ENCODE results near the gene SFMBT1. TPM values are rescaled to one million over a fixed set of nuclear protein-coding genes. Genes with fewer than 3 reads are reported as not detected.

Gene SFMBT1
- total and polyA plus RNA-seq, 4 donors: 4.4 to 17.8 (median 10.4) TPM

DNA sequence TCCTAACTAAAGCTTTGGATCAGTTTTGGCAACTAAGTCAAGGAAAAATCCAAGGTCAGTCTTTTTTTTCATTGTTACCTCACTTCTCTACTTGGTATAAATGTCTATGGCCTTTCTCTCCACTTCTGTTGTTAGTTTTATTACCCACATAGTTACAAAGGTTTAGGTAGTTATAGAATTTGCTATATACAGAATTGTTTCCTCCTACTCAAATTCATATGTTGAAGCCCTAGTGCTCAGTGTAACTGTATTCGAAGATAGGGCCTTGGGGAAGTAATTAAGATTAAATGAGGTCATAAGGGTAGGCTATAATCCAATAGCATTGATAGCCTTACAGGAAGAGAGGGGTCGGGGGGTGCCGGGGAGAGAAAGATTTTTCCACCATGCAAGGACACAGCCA is 128.8 kb downstream of the SFMBT1 start:
- DNase-seq (ENCODE audit: low spot score): no peak
- H3K4me3 ChIP-seq (ENCODE audit: low read depth in 1 of 3, low read length in 3 of 3): no peak overlapping the region
- WGBS: 73% methylated on average over 3 of the region's 3 CpGs
- H3K27me3 ChIP-seq (ENCODE audit: control insufficient read depth in 4 of 4, insufficient read depth in 4 of 4, low read length in 3 of 4): no peaks in the 10 kb centered on the region
- no peak overlapping the region for H3K27ac ChIP-seq (ENCODE audit: low read depth in 1 of 2, low read length in 2 of 2)
- TF ChIP-seq HNF4G (IDR thresholded peaks at IDR 0.05) (no peak), FOXA1 (IDR thresholded peaks at IDR 0.05) (no peak), RAD21 (IDR thresholded peaks at IDR 0.05) (no peak), GABPA (IDR thresholded peaks at IDR 0.05 in 1 of 2, conservative IDR thresholded peaks at IDR 0.05 in 1 of 2) (no peak), RXRA (IDR thresholded peaks at IDR 0.05) (no peak), NR2F2 (IDR thresholded peaks at IDR 0.05) (no peak), EGR1 (IDR thresholded peaks at IDR 0.05; ENCODE audit: low read depth in 2 of 2) (no peak), FOXA2 (IDR thresholded peaks at IDR 0.05) (no peak)
- TF ChIP-seq, protein P1, sequence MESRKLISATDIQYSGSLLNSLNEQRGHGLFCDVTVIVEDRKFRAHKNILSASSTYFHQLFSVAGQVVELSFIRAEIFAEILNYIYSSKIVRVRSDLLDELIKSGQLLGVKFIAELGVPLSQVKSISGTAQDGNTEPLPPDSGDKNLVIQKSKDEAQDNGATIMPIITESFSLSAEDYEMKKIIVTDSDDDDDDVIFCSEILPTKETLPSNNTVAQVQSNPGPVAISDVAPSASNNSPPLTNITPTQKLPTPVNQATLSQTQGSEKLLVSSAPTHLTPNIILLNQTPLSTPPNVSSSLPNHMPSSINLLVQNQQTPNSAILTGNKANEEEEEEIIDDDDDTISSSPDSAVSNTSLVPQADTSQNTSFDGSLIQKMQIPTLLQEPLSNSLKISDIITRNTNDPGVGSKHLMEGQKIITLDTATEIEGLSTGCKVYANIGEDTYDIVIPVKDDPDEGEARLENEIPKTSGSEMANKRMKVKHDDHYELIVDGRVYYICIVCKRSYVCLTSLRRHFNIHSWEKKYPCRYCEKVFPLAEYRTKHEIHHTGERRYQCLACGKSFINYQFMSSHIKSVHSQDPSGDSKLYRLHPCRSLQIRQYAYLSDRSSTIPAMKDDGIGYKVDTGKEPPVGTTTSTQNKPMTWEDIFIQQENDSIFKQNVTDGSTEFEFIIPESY (IDR thresholded peaks at IDR 0.05): no peak
- TF ChIP-seq, protein P2, sequence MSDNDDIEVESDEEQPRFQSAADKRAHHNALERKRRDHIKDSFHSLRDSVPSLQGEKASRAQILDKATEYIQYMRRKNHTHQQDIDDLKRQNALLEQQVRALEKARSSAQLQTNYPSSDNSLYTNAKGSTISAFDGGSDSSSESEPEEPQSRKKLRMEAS (IDR thresholded peaks at IDR 0.05): no peak
- TF ChIP-seq, protein P3, sequence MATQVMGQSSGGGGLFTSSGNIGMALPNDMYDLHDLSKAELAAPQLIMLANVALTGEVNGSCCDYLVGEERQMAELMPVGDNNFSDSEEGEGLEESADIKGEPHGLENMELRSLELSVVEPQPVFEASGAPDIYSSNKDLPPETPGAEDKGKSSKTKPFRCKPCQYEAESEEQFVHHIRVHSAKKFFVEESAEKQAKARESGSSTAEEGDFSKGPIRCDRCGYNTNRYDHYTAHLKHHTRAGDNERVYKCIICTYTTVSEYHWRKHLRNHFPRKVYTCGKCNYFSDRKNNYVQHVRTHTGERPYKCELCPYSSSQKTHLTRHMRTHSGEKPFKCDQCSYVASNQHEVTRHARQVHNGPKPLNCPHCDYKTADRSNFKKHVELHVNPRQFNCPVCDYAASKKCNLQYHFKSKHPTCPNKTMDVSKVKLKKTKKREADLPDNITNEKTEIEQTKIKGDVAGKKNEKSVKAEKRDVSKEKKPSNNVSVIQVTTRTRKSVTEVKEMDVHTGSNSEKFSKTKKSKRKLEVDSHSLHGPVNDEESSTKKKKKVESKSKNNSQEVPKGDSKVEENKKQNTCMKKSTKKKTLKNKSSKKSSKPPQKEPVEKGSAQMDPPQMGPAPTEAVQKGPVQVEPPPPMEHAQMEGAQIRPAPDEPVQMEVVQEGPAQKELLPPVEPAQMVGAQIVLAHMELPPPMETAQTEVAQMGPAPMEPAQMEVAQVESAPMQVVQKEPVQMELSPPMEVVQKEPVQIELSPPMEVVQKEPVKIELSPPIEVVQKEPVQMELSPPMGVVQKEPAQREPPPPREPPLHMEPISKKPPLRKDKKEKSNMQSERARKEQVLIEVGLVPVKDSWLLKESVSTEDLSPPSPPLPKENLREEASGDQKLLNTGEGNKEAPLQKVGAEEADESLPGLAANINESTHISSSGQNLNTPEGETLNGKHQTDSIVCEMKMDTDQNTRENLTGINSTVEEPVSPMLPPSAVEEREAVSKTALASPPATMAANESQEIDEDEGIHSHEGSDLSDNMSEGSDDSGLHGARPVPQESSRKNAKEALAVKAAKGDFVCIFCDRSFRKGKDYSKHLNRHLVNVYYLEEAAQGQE (IDR thresholded peaks at IDR 0.05): no peak
- H3K9me3 ChIP-seq (ENCODE audit: control insufficient read depth in 4 of 4, low read length in 3 of 4): no peaks in the 10 kb centered on the region
- H3K4me1 ChIP-seq (ENCODE audit: control insufficient read depth in 4 of 4, insufficient read depth in 4 of 4, low read length in 3 of 4): peaks cover 0 to 9% (median 0%) of the 10 kb centered on the region in 4 donors
- H3K9ac ChIP-seq (ENCODE audit: low read depth in 1 of 2, low read length in 2 of 2): no peak overlapping the region
- H3K36me3 ChIP-seq (ENCODE audit: control insufficient read depth in 4 of 4, insufficient read depth in 3 of 4, low read depth in 1 of 4, low read length in 3 of 4): peaks cover 6 to 29% (median 19%) of the 10 kb centered on the region in 4 donors

DNA sequence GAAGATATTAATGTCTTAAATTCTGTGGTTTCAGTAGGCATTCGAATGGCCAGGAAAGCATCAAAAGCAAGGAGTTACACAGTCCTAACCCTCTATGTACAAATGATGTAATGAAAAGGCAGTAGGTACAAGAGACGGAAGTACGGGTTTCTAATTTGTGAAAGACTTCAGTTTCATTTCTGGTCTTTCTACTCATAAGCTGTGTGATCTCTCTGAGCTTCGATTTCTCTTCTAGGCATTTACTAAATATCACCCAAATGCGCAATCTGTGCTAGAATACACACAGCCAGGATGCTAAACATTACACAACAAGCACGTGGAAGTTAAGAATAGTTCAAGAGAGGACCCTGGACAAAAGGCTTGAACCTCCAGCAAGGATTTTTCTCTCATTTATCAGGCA is 130.6 kb downstream of the SFMBT1 start:
- Histone ChIP-seq H3K27ac (ENCODE audit: low read depth in 1 of 2, low read length in 2 of 2) (peak overlapping the region in 1 of 2 donors; percentile 44), H3K9me3 (ENCODE audit: control insufficient read depth in 4 of 4, low read length in 3 of 4) (no peaks in the 10 kb centered on the region), H3K9ac (ENCODE audit: low read depth in 1 of 2, low read length in 2 of 2) (no peak overlapping the region), H3K36me3 (ENCODE audit: control insufficient read depth in 4 of 4, insufficient read depth in 3 of 4, low read depth in 1 of 4, low read length in 3 of 4) (peaks cover 4 to 26% (median 19%) of the 10 kb centered on the region in 4 donors), H3K27me3 (ENCODE audit: control insufficient read depth in 4 of 4, insufficient read depth in 4 of 4, low read length in 3 of 4) (no peaks in the 10 kb centered on the region), H3K4me1 (ENCODE audit: control insufficient read depth in 4 of 4, insufficient read depth in 4 of 4, low read length in 3 of 4) (peaks cover 0 to 9% (median 0%) of the 10 kb centered on the region in 4 donors), H3K4me3 (ENCODE audit: low read depth in 1 of 3, low read length in 3 of 3) (no peak overlapping the region)
- 59% methylated on average over 6 of the region's 6 CpGs for WGBS
- no peak for DNase-seq (ENCODE audit: low spot score)
- TF ChIP-seq NR2F2 (IDR thresholded peaks at IDR 0.05): no peak
- no peak for TF ChIP-seq YY1 (IDR thresholded peaks at IDR 0.05)
- TF ChIP-seq GABPA (IDR thresholded peaks at IDR 0.05 in 1 of 2, conservative IDR thresholded peaks at IDR 0.05 in 1 of 2): peak in 1 of 2 donors; percentile 15
- TF ChIP-seq, protein P4, sequence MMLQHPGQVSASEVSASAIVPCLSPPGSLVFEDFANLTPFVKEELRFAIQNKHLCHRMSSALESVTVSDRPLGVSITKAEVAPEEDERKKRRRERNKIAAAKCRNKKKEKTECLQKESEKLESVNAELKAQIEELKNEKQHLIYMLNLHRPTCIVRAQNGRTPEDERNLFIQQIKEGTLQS (IDR thresholded peaks at IDR 0.05): no peak
- peak; percentile 40 to 50 for TF ChIP-seq RXRA (IDR thresholded peaks at IDR 0.05)
- no peak for TF ChIP-seq HNF4G (IDR thresholded peaks at IDR 0.05)
- TF ChIP-seq, protein P3 (IDR thresholded peaks at IDR 0.05): no peak
- TF ChIP-seq, protein P1 (IDR thresholded peaks at IDR 0.05): no peak
- TF ChIP-seq EGR1 (IDR thresholded peaks at IDR 0.05; ENCODE audit: low read depth in 2 of 2): no peak
- TF ChIP-seq, protein P2 (IDR thresholded peaks at IDR 0.05): peak; percentile 74
- TF ChIP-seq, protein P5, sequence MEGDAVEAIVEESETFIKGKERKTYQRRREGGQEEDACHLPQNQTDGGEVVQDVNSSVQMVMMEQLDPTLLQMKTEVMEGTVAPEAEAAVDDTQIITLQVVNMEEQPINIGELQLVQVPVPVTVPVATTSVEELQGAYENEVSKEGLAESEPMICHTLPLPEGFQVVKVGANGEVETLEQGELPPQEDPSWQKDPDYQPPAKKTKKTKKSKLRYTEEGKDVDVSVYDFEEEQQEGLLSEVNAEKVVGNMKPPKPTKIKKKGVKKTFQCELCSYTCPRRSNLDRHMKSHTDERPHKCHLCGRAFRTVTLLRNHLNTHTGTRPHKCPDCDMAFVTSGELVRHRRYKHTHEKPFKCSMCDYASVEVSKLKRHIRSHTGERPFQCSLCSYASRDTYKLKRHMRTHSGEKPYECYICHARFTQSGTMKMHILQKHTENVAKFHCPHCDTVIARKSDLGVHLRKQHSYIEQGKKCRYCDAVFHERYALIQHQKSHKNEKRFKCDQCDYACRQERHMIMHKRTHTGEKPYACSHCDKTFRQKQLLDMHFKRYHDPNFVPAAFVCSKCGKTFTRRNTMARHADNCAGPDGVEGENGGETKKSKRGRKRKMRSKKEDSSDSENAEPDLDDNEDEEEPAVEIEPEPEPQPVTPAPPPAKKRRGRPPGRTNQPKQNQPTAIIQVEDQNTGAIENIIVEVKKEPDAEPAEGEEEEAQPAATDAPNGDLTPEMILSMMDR (IDR thresholded peaks at IDR 0.05; ENCODE audit: low read depth, low read length, missing input control): no peak
- TF ChIP-seq HNF4A (conservative IDR thresholded peaks at IDR 0.05): peak; percentile 42 to 47
- peak; percentile 39 for TF ChIP-seq FOXA2 (IDR thresholded peaks at IDR 0.05)
- no peak for TF ChIP-seq TAF1 (conservative IDR thresholded peaks at IDR 0.05)
- TF ChIP-seq SP1 (IDR thresholded peaks at IDR 0.05): peak; percentile 46
- peak; percentile 9 to 44 for TF ChIP-seq RAD21 (IDR thresholded peaks at IDR 0.05)

All from liver (tissue), 9 donors.